Activated B cell treated with CpG ODN at 0.5 μM for 24 hours (primary cell): ENCODE data around the gene STAG2. TPM values are rescaled to one million over a fixed set of nuclear protein-coding genes. Genes with fewer than 3 reads are reported as not detected.

Experiments used
- ATAC-seq: fragments of 200-7000 bp; cut with Tn5 transposase; one replicate; pipeline ENCODE4 v1.10.0; 2021; ENCODE audit warnings: low read depth, mild to moderate bottlenecking, moderate library complexity
- CTCF ChIA-PET: fragments of 350-600 bp; sonication (Branson Sonifier 250); formaldehyde crosslinking; loops from one replicate; lab custom pipeline; 2021; ENCODE audit warnings: antibody characterized with exemption; lab: Charles Lee
- POLR2A ChIA-PET: fragments of 350-600 bp; sonication (Branson Sonifier 250); formaldehyde crosslinking; loops from one replicate; lab custom pipeline; 2021; ENCODE audit warnings: antibody characterized with exemption; lab: Charles Lee
- DNase-seq: peaks from one replicate; pipeline ENCODE4 v3.0.0; 2022
- H3K27ac Mint-ChIP-seq: one replicate; pipeline ENCODE4 v1.8.0; 2020; ENCODE audit warnings: mixed read lengths
- H3K27me3 Mint-ChIP-seq: one replicate; pipeline ENCODE4 v1.8.0; 2021; ENCODE audit warnings: mixed read lengths
- H3K36me3 Mint-ChIP-seq: one replicate; pipeline ENCODE4 v1.8.0; 2021; ENCODE audit warnings: low read depth, mixed read lengths
- H3K4me1 Mint-ChIP-seq: one replicate; pipeline ENCODE4 v1.8.0; 2021; ENCODE audit warnings: mixed read lengths
- H3K4me3 Mint-ChIP-seq: one replicate; pipeline ENCODE4 v1.8.0; 2020; ENCODE audit warnings: mild to moderate bottlenecking, mixed read lengths
- H3K9me3 Mint-ChIP-seq: one replicate; pipeline ENCODE4 v1.8.0; 2020; ENCODE audit warnings: mixed read lengths
- intact Hi-C: fragments of 100-400 bp; cut with micrococcal nuclease; formaldehyde crosslinking; loops from one replicate; pipeline ENCODE4 v1.15.1; 2024
- total RNA-seq: library from RNA; stranded (reverse); gene quantifications from 2 replicates; pipeline ENCODE4 v1.2.3, GENCODE V29; 2022
- TF ChIP-seq, protein P1 (sequence below): fragments of 200-600 bp; IDR thresholded peaks from one replicate; pipeline ENCODE4 v1.8.0; 2022; ENCODE audit warnings: antibody characterized with exemption, mild to moderate bottlenecking

Gene STAG2
- total RNA-seq, 1 donor from 2014 or later: 86.6 TPM

DNA sequence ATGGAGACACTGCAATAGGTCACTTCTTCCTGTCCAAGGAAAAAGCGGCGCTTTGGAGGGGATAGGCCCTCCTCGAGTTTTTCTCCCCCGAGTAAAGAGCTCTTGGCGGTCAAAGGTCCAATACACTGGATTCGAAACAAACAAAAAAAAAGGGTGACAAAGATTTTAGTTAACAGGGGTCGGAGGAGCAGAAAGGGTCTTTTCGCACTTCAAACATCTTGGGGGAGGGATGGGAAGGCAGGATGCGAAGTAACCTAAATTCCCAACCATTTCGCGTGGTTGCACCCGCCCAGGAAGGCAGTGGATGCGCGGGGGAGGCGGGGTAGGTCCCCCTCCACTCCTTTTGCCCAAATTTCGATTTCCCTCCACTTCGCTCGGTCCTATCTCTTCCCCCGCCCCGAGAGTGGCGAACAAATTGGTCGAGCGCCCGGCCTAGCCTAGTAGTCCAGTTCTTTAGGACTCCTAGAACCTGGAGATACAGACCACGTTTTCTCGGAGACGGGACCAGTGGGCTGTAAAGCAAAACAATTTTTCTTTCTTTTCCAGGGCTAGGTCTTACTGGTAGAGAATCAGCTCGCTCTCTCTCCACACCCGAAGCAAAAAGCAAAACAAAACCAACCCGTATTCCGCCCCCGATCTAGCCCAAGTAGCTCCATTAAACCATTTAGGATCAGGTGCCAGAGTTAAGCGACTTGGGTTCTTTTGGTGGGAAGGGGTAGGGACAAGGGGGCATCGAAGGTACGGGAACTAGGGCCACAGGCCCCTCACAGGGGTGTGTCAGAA is 2.0 kb upstream of the STAG2 start:
- ATAC-seq (no peak), DNase-seq (peak; percentile 22)
- Mint-ChIP-seq H3K9me3 (no peaks in the 10 kb centered on the region), H3K4me1 (peaks cover 20% of the 10 kb centered on the region), H3K36me3 (peaks cover 25% of the 10 kb centered on the region), H3K4me3 (peak overlapping the region; percentile 93), H3K27me3 (no peaks in the 10 kb centered on the region), H3K27ac (peak overlapping the region; percentile 99)
- ChIA-PET CTCF (interaction anchor here (0.6 to 1.9 kb wide), 2 partner anchors 73 to 126 kb away, joined by 4 to 7 read pairs; no protein-coding TSS in a partner anchor), POLR2A (interaction anchor here (0.9 to 2.0 kb wide), 6 partner anchors 17 to 129 kb away, joined by 3 to 10 read pairs (median 4); partner anchors contain the start of gene XIAP)
- TF ChIP-seq, protein P1, sequence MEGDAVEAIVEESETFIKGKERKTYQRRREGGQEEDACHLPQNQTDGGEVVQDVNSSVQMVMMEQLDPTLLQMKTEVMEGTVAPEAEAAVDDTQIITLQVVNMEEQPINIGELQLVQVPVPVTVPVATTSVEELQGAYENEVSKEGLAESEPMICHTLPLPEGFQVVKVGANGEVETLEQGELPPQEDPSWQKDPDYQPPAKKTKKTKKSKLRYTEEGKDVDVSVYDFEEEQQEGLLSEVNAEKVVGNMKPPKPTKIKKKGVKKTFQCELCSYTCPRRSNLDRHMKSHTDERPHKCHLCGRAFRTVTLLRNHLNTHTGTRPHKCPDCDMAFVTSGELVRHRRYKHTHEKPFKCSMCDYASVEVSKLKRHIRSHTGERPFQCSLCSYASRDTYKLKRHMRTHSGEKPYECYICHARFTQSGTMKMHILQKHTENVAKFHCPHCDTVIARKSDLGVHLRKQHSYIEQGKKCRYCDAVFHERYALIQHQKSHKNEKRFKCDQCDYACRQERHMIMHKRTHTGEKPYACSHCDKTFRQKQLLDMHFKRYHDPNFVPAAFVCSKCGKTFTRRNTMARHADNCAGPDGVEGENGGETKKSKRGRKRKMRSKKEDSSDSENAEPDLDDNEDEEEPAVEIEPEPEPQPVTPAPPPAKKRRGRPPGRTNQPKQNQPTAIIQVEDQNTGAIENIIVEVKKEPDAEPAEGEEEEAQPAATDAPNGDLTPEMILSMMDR: no peak
- intact Hi-C loops: loop anchor here (1.0 to 10.0 kb wide), 8 partner anchors 59 to 428 kb away; partner anchors contain the start of genes THOC2 and XIAP

DNA sequence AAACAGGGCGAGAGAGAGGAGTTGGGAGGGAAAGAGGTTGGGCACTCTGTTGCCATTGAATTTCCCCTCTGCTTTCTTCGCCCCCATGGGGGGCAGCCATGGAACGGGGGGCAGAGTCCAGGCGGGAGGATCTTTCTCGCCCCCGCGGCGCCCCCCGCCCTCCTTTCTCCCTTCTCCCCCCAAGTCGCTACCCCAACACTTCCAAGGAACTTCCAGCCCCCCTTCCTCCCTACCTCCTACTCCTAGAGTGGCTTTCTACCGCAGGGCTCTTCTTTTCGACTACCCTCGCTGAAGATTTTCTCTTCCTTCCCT is 594 bp upstream of the STAG2 start:
- Mint-ChIP-seq H3K36me3 (peaks cover 25% of the 10 kb centered on the region), H3K27me3 (no peaks in the 10 kb centered on the region), H3K27ac (peak overlapping the region; percentile 99), H3K9me3 (no peaks in the 10 kb centered on the region), H3K4me1 (peaks cover 27% of the 10 kb centered on the region), H3K4me3 (peak overlapping the region; percentile 93)
- ChIA-PET POLR2A (interaction anchor here (0.7 to 2.0 kb wide), 8 partner anchors 18 to 130 kb away, joined by 3 to 10 read pairs (median 6); partner anchors contain the start of gene XIAP), CTCF (no interaction called here)
- DNase-seq: no peak
- ATAC-seq: no peak
- intact Hi-C loops: loop anchor here (1.0 to 10.0 kb wide), 9 partner anchors 57 to 426 kb away; partner anchors contain the start of genes THOC2 and XIAP
- TF ChIP-seq, protein P1: no peak

DNA sequence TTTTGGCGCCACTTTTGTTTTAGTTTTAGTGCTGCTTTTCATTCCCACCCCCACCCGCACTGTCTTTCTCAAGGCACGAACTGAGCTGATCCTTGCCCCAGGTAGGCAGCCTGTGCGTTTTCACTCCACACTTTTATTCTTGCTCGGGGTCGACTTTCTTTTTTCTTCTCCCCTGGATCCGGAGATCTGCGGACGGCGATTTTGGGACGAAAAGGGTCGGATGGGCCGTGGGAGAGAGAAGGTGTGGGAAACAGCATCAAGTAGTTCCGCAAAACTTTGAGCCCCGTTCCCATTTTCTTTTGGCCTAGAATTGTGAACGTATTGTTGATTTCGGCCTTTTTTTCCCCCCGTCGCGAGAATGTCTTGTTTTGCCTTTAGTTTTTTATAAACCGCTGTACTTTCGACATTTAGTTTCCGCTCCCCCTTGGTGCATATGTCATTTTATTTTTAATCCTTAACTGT is 531 bp downstream of the STAG2 start:
- Mint-ChIP-seq H3K27ac (peak overlapping the region; percentile 99), H3K4me3 (peak overlapping the region; percentile 93), H3K27me3 (no peaks in the 10 kb centered on the region), H3K36me3 (peaks cover 29% of the 10 kb centered on the region), H3K9me3 (no peaks in the 10 kb centered on the region), H3K4me1 (peaks cover 35% of the 10 kb centered on the region)
- POLR2A ChIA-PET: interaction anchor here (0.6 to 1.4 kb wide), 5 partner anchors 64 to 132 kb away, joined by 4 to 7 read pairs (median 5); partner anchors contain the start of gene XIAP
- TF ChIP-seq, protein P1: no peak
- DNase-seq (no peak), ATAC-seq (no peak)
- intact Hi-C loops: loop anchor here (2.0 to 10.0 kb wide), 4 partner anchors 21 to 425 kb away; no protein-coding TSS in a partner anchor
- CTCF ChIA-PET: no interaction called here

DNA sequence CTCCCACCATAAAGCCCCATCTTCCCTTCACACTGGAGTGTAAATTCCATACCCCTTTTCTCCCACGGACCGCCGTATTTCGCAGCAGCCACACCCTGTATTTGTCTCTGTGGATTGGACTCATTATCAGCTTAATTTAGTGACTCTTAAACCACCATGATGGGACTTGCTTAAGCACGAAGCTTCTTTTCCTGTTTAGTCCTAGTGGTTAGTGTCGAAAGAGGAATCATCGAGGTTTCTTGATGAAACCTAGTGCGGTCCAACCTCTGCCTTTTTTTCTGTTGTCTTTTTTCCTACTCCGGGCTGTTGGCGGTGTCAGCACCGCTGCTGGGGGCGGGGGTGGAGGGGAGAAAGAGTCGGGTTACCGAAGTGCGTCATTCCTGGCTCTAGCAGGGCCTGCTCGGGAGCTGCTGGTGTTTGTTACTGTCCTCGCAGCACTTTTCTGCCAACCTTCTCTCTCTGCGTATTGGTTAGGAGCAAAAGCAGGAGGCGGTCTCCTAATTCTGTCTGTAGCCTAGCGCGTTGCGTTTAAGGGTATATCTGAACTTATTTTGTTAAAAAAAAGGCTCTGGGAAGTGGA is 1.4 kb downstream of the STAG2 start:
- peak overlapping the region; percentile 99 for H3K27ac Mint-ChIP-seq
- peaks cover 29% of the 10 kb centered on the region for H3K36me3 Mint-ChIP-seq
- DNase-seq (peak; percentile 44), ATAC-seq (peak; percentile 41)
- H3K4me1 Mint-ChIP-seq: peaks cover 41% of the 10 kb centered on the region
- TF ChIP-seq, protein P1: no peak
- no peaks in the 10 kb centered on the region for H3K27me3 Mint-ChIP-seq
- ChIA-PET POLR2A (interaction anchor here (0.6 to 1.4 kb wide), 5 partner anchors 16 to 103 kb away, joined by 3 to 7 read pairs (median 4); partner anchors contain the start of gene XIAP), CTCF (no interaction called here)
- peak overlapping the region; percentile 93 for H3K4me3 Mint-ChIP-seq
- intact Hi-C loops: loop anchor here (2.0 to 10.0 kb wide), 4 partner anchors 20 to 424 kb away; no protein-coding TSS in a partner anchor
- no peaks in the 10 kb centered on the region for H3K9me3 Mint-ChIP-seq
